ENCODE measurements around the gene CADPS. TPM values are rescaled to one million over a fixed set of nuclear protein-coding genes. Genes with fewer than 3 reads are reported as not detected.

Gene CADPS
- polyA plus RNA-seq, 2 of the 4 experiments (the other 2 are of a cell fraction), result not detected

- ATAC-seq, result no peak
Observed at GRCh38 chr3:62367763-62368195, 507.4 kb downstream of the CADPS start.

GRCh38 chr3:62366126-62366484 lies 509.1 kb downstream of the CADPS start:
- Histone ChIP-seq H3K27ac (no peak overlapping the region), H3K4me2 (no peak overlapping the region), H3K4me1 (0 out of 3 replicates have a peak, but pooled peaks cover 3% of the 10 kb centered on the region), H3K4me3 (no peak overlapping the region), H3K9me3 (no peaks in the 10 kb centered on the region)
- CTCF ChIA-PET, result no interaction called here
- POLR2A ChIA-PET, result no interaction called here
- no peak for DNase-seq (ENCODE audit: low read depth in 1 of 2, low spot score in 1 of 2)
- 69% methylated on average over 3 of the region's 4 CpGs for WGBS (ENCODE audit: missing lambda C conversion rate)
- ATAC-seq, result no peak
- TF ChIP-seq JUN (IDR thresholded peaks at IDR 0.05) (no peak), BHLHE40 (IDR thresholded peaks at IDR 0.05; ENCODE audit: low read depth, low read length) (no peak), SMC3 (IDR thresholded peaks at IDR 0.05) (no peak), CBX2 (IDR thresholded peaks at IDR 0.05; ENCODE audit: borderline replicate concordance, low read depth) (no peak), EHMT2 (IDR thresholded peaks at IDR 0.05; ENCODE audit: low read depth) (no peak)
- FAIRE-seq, result no peak

More at GRCh38 chr3:62367763-62368195, 507.4 kb downstream of the CADPS start:
- DNase-seq (ENCODE audit: low read depth in 1 of 2, low spot score in 1 of 2), result no peak
- ChIA-PET POLR2A (no interaction called here), CTCF (no interaction called here)
- H3K27ac ChIP-seq, result no peak overlapping the region
- no peak for TF ChIP-seq CBX8 (IDR thresholded peaks at IDR 0.05)
- TF ChIP-seq MYC (IDR thresholded peaks at IDR 0.05; ENCODE audit: borderline replicate concordance, low read length), result no peak
- no peak for TF ChIP-seq USF2 (IDR thresholded peaks at IDR 0.05)
- no peak for TF ChIP-seq HMGXB4 (CRISPR knock-in tag; IDR thresholded peaks at IDR 0.05; ENCODE audit: borderline replicate concordance)
- no peak for TF ChIP-seq CHD2 (IDR thresholded peaks at IDR 0.05; ENCODE audit: low read length, partially characterized antibody)
- TF ChIP-seq RARB (CRISPR knock-in tag; IDR thresholded peaks at IDR 0.05), result no peak
- no peak for TF ChIP-seq RFX5 (IDR thresholded peaks at IDR 0.05)
- no peak for TF ChIP-seq ATOH8 (CRISPR knock-in tag; IDR thresholded peaks at IDR 0.05; ENCODE audit: low read depth)
- no peak for TF ChIP-seq PHF8 (IDR thresholded peaks at IDR 0.05; ENCODE audit: borderline replicate concordance, low read depth)
- no peak for TF ChIP-seq ZNF302 (CRISPR knock-in tag; IDR thresholded peaks at IDR 0.05)
- H3K9me3 ChIP-seq, result no peaks in the 10 kb centered on the region
- H3K4me2 ChIP-seq, result no peak overlapping the region
- FAIRE-seq, result no peak
- H3K4me3 ChIP-seq, result no peak overlapping the region
- H3K4me1 ChIP-seq, result 0 out of 3 replicates have a peak, but pooled peaks cover 3% of the 10 kb centered on the region
- 54% methylated on average over 25 of the region's 25 CpGs for WGBS (ENCODE audit: missing lambda C conversion rate)

GRCh38 chr3:62365391-62366125 lies 509.7 kb downstream of the CADPS start:
- CTCF ChIA-PET, result no interaction called here
- H3K4me1 ChIP-seq, result 0 out of 3 replicates have a peak, but pooled peaks cover 3% of the 10 kb centered on the region
- no peak for ATAC-seq
- H3K27ac ChIP-seq, result no peak overlapping the region
- WGBS (ENCODE audit: missing lambda C conversion rate), result 52% methylated on average over 15 of the region's 16 CpGs
- no peak overlapping the region for H3K4me2 ChIP-seq
- POLR2A ChIA-PET, result no interaction called here
- TF ChIP-seq EHMT2 (IDR thresholded peaks at IDR 0.05; ENCODE audit: low read depth) (no peak), CHD4 (IDR thresholded peaks at IDR 0.05; ENCODE audit: borderline replicate concordance) (no peak), EHF (CRISPR knock-in tag; IDR thresholded peaks at IDR 0.05) (no peak)
- no peaks in the 10 kb centered on the region for H3K9me3 ChIP-seq
- H3K4me3 ChIP-seq, result no peak overlapping the region
- DNase-seq (ENCODE audit: low read depth in 1 of 2, low spot score in 1 of 2), result no peak
- FAIRE-seq, result no peak

Data from A549 (cell line).